GM18909 (cell line): ENCODE measurements around the gene ZNF418.

Experiments
- ATAC-seq: cut with Tn5 transposase; IDR thresholded peaks from one replicate; pipeline ENCODE4 v1.9.1; 2021; ENCODE audit warnings: mild to moderate bottlenecking; ENCODE audit not compliant: unreplicated experiment, poor library complexity

The ZNF418 gene

GRCh38 chr19:57934820-57935665, at the start of gene ZNF418:
Gene ZNF418 (minus strand): TSS chr19:57935402. CDS start chr19:57933822, 1,580 bp downstream.
- peak; percentile 68 for ATAC-seq

GRCh38 chr19:57978586-57979289, 43.5 kb upstream of the ZNF418 start:
- ATAC-seq: no peak

GRCh38 chr19:57974434-57974833, 39.2 kb upstream of the ZNF418 start, which contains the start of gene C19orf18:
Gene C19orf18 (minus strand): TSS chr19:57974534. CDS start chr19:57974432, 102 bp downstream.
- no peak for ATAC-seq

GRCh38 chr19:57964761-57965160, 29.6 kb upstream of the ZNF418 start:
- ATAC-seq: no peak

- ATAC-seq: no peak
Observed at GRCh38 chr19:57961785-57962184, 26.6 kb upstream of the ZNF418 start.

- no peak for ATAC-seq
Observed at GRCh38 chr19:57954996-57955395, 19.8 kb upstream of the ZNF418 start.

GRCh38 chr19:57949702-57950101, 14.5 kb upstream of the ZNF418 start:
- no peak for ATAC-seq

- ATAC-seq: no peak
Observed at GRCh38 chr19:57949296-57949695, 14.1 kb upstream of the ZNF418 start.

- peak; percentile 93 for ATAC-seq
Observed at GRCh38 chr19:57947419-57948134, 12.4 kb upstream of the ZNF418 start, which contains the start of gene ZNF256. Gene ZNF256 (minus strand): TSS chr19:57947706. CDS start chr19:57947474, 232 bp downstream.

GRCh38 chr19:57947088-57947418, 11.9 kb upstream of the ZNF418 start:
- ATAC-seq: no peak

- no peak for ATAC-seq
Observed at GRCh38 chr19:57946316-57946715, 11.1 kb upstream of the ZNF418 start.

- ATAC-seq: no peak
Observed at GRCh38 chr19:57941593-57941992, 6.4 kb upstream of the ZNF418 start.

GRCh38 chr19:57935731-57936130, 529 bp upstream of the ZNF418 start:
- no peak for ATAC-seq

GRCh38 chr19:57927587-57927986, 7.6 kb downstream of the ZNF418 start:
- no peak for ATAC-seq

- peak; percentile 98 for ATAC-seq
Observed at GRCh38 chr19:57916168-57916995, 18.8 kb downstream of the ZNF418 start, which contains the start of gene ZNF417. Gene ZNF417 (minus strand): TSS chr19:57916592. CDS start chr19:57916411, 181 bp downstream.

GRCh38 chr19:57914531-57914930, 20.7 kb downstream of the ZNF418 start:
- no peak for ATAC-seq

- no peak for ATAC-seq
Observed at GRCh38 chr19:57907394-57907793, 27.8 kb downstream of the ZNF418 start.

- no peak for ATAC-seq
Observed at GRCh38 chr19:57905258-57905657, 29.9 kb downstream of the ZNF418 start.

GRCh38 chr19:57903618-57904184, 31.5 kb downstream of the ZNF418 start:
- ATAC-seq: no peak
